ENCODE results near the gene TMEM163.
"Not testable (repeated sequence)": the region's sequence is repeated elsewhere in the genome, so short reads cannot be mapped to it uniquely, and the experiment has no call there.

TMEM163 gene

GRCh38 chr2:134609924-134610513 is 108.8 kb downstream of the TMEM163 start:
- no peak for FAIRE-seq

GRCh38 chr2:134603966-134604365 is 114.8 kb downstream of the TMEM163 start:
- FAIRE-seq = no peak

- no peak for FAIRE-seq
Measured at GRCh38 chr2:134602666-134603065, 116.1 kb downstream of the TMEM163 start.

GRCh38 chr2:134601264-134601663 is 117.5 kb downstream of the TMEM163 start:
- FAIRE-seq = no peak

GRCh38 chr2:134600208-134600607 is 118.6 kb downstream of the TMEM163 start:
- FAIRE-seq = no peak

- no peak for FAIRE-seq
Measured at GRCh38 chr2:134599236-134599635, 119.6 kb downstream of the TMEM163 start.

GRCh38 chr2:134594399-134594798 is 124.4 kb downstream of the TMEM163 start:
- no peak for FAIRE-seq

- no peak for FAIRE-seq
Measured at GRCh38 chr2:134593519-134593918, 125.3 kb downstream of the TMEM163 start.

- FAIRE-seq = no peak
Measured at GRCh38 chr2:134592377-134592776, 126.4 kb downstream of the TMEM163 start.

- no peak for FAIRE-seq
Measured at GRCh38 chr2:134591526-134591925, 127.3 kb downstream of the TMEM163 start.

GRCh38 chr2:134590679-134591078 is 128.1 kb downstream of the TMEM163 start:
- no peak for FAIRE-seq

GRCh38 chr2:134589171-134590083 is 129.4 kb downstream of the TMEM163 start:
- FAIRE-seq = not testable (repeated sequence)

- FAIRE-seq = no peak
Measured at GRCh38 chr2:134588556-134588955, 130.2 kb downstream of the TMEM163 start.

- FAIRE-seq = no peak
Measured at GRCh38 chr2:134586326-134586965, 132.4 kb downstream of the TMEM163 start.

- no peak for FAIRE-seq
Measured at GRCh38 chr2:134583997-134584520, 134.7 kb downstream of the TMEM163 start.

- FAIRE-seq = no peak
Measured at GRCh38 chr2:134583462-134583861, 135.3 kb downstream of the TMEM163 start.

- no peak for FAIRE-seq
Measured at GRCh38 chr2:134582547-134582899, 136.3 kb downstream of the TMEM163 start.

- no peak for FAIRE-seq
Measured at GRCh38 chr2:134581877-134582546, 136.8 kb downstream of the TMEM163 start.

GRCh38 chr2:134578316-134578715 is 140.5 kb downstream of the TMEM163 start:
- no peak for FAIRE-seq

GRCh38 chr2:134576478-134576877 is 142.3 kb downstream of the TMEM163 start:
- FAIRE-seq = no peak

- no peak for FAIRE-seq
Measured at GRCh38 chr2:134575888-134576287, 142.9 kb downstream of the TMEM163 start.

GRCh38 chr2:134574611-134575330 is 144.0 kb downstream of the TMEM163 start:
- FAIRE-seq = no peak
